ENCODE data around the gene NCAPG2. TPM values are rescaled to one million over a fixed set of nuclear protein-coding genes. Genes with fewer than 3 reads are reported as not detected.
A peak's percentile ranks its signal among the peaks of the same experiment; 100 is the strongest.
"Not testable (repeated sequence)": the region's sequence is repeated elsewhere in the genome, so short reads cannot be mapped to it uniquely, and the experiment has no call there.

Gene NCAPG2
- total and polyA plus RNA-seq, 2 experiments from 2014 or later, result 10.8 to 14.0 TPM

GRCh38 chr7:158705234-158705850, 738 bp upstream of the NCAPG2 start:
- TF ChIP-seq CTCF (IDR thresholded peaks at IDR 0.05; ENCODE audit: low read depth, low read length), result no peak
- no peaks in the 10 kb centered on the region for H3K36me3 ChIP-seq
- H3K4me3 ChIP-seq, result peak overlapping the region; percentile 60
- H3K4me1 ChIP-seq (ENCODE audit: low read depth), result no peaks in the 10 kb centered on the region
- H3K9me3 ChIP-seq (ENCODE audit: low read depth), result no peaks in the 10 kb centered on the region
- H3K27ac ChIP-seq, result peak overlapping the region; percentile 49
- DNase-seq (ENCODE audit: low read depth in 1 of 2, low spot score in 1 of 2), result peak in 1 of 2 donors; percentile 11
- no peaks in the 10 kb centered on the region for H3K27me3 ChIP-seq

- not testable (repeated sequence) for H3K36me3 ChIP-seq; H3K9me3 ChIP-seq (ENCODE audit: low read depth); H3K27ac ChIP-seq; DNase-seq (ENCODE audit: low read depth in 1 of 2, low spot score in 1 of 2); H3K27me3 ChIP-seq; H3K4me1 ChIP-seq (ENCODE audit: low read depth)
- H3K4me3 ChIP-seq, result peak overlapping the region; percentile 60
Observed at GRCh38 chr7:158703679-158704523, 703 bp downstream of the NCAPG2 start.

GRCh38 chr7:158702944-158703343, 1.7 kb downstream of the NCAPG2 start:
- H3K9me3 ChIP-seq (ENCODE audit: low read depth), result no peaks in the 10 kb centered on the region
- no peaks in the 10 kb centered on the region for H3K36me3 ChIP-seq
- no peak for TF ChIP-seq CTCF (IDR thresholded peaks at IDR 0.05; ENCODE audit: low read depth, low read length)
- H3K4me1 ChIP-seq (ENCODE audit: low read depth), result no peaks in the 10 kb centered on the region
- H3K4me3 ChIP-seq, result no peak overlapping the region
- H3K27ac ChIP-seq, result no peak overlapping the region
- DNase-seq (ENCODE audit: low read depth in 1 of 2, low spot score in 1 of 2), result no peak
- H3K27me3 ChIP-seq, result no peaks in the 10 kb centered on the region

- Histone ChIP-seq H3K4me1 (ENCODE audit: low read depth) (no peaks in the 10 kb centered on the region), H3K4me3 (no peak overlapping the region), H3K36me3 (no peaks in the 10 kb centered on the region), H3K9me3 (ENCODE audit: low read depth) (no peaks in the 10 kb centered on the region), H3K27ac (no peak overlapping the region), H3K27me3 (no peaks in the 10 kb centered on the region)
- TF ChIP-seq CTCF (IDR thresholded peaks at IDR 0.05; ENCODE audit: low read depth, low read length), result no peak
- DNase-seq (ENCODE audit: low read depth in 1 of 2, low spot score in 1 of 2), result no peak
Observed at GRCh38 chr7:158702196-158702595, 2.4 kb downstream of the NCAPG2 start.

GRCh38 chr7:158700008-158700407, 4.6 kb downstream of the NCAPG2 start:
- Histone ChIP-seq H3K36me3 (no peaks in the 10 kb centered on the region), H3K27me3 (no peaks in the 10 kb centered on the region)
- no peak for DNase-seq (ENCODE audit: low read depth in 1 of 2, low spot score in 1 of 2)

More at GRCh38 chr7:158700008-158700407, 4.6 kb downstream of the NCAPG2 start:
- Histone ChIP-seq H3K9me3 (ENCODE audit: low read depth) (no peaks in the 10 kb centered on the region), H3K4me3 (no peak overlapping the region), H3K27ac (no peak overlapping the region), H3K4me1 (ENCODE audit: low read depth) (no peaks in the 10 kb centered on the region)
- TF ChIP-seq CTCF (IDR thresholded peaks at IDR 0.05; ENCODE audit: low read depth, low read length), result no peak

Measured in cardiac muscle cell (in vitro differentiated cells and primary cell).